AG04449 (cell line): ENCODE data around the gene SF3A1.
"Not testable (repeated sequence)": the region's sequence is repeated elsewhere in the genome, so short reads cannot be mapped to it uniquely, and the experiment has no call there.

Experiments used
- CTCF ChIA-PET: fragments of 350-600 bp; formaldehyde crosslinking; extraction: SDS; loops from one replicate; lab custom pipeline; 2021; ENCODE audit warnings: antibody characterized with exemption; lab: Yijun Ruan, JAX
- POLR2A ChIA-PET: fragments of 400-600, 350-600 bp; formaldehyde crosslinking; extraction: SDS; loops from one replicate; lab custom pipeline; 2020; ENCODE audit warnings: antibody characterized with exemption, inconsistent platforms; lab: Yijun Ruan, JAX
- DNase-seq: peaks from one replicate; pipeline ENCODE4 v3.0.0-alpha.2; 2010; ENCODE audit warnings: low read depth, low spot score
- H3K4me3 ChIP-seq: 2 replicates; pipeline ENCODE4 v1.5.1; 2011; ENCODE audit warnings: low read depth, mild to moderate bottlenecking, control low read depth, low read length
- TF ChIP-seq, protein P1 (sequence below): IDR thresholded peaks from one replicate; pipeline ENCODE4 v1.5.1; 2011; ENCODE audit warnings: mild to moderate bottlenecking, moderate library complexity, low read length, control low read depth, inconsistent platforms; ENCODE audit not compliant: insufficient read depth; ENCODE audit errors: missing control alignments

Gene SF3A1

DNA sequence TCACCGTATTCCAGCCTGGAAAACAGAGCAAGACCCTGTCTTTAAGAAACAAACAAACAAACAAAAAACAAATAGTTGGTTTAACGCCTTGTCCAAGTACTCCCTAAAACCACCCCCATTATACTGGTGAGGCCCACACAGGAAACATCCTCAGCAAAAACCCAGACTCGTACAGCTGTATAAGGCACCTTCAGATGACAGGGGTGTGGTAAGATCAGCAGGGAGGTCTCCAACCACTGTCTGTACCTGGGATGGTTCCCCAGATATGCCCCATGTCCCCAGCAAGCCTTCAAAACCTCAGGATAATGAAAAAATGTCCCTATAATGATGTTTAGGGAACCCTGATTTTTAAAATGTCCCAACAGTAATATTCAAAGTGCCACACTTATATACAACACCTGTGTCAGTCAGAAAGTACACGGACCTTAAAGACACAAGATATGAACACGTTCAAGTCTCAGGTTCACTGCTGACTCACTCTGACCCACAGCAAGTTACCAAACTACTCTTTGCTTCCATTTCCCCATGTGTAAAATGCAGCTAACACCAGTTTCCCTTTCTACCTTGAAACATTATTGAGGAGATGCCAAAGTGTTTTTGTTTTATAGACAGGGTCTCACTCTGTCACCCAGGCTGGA, 9.3 kb downstream of the SF3A1 start:
- ChIA-PET CTCF (interaction anchor here (1.0 kb wide), 2 partner anchors 12 to 60 kb away, joined by 3 read pairs; no protein-coding TSS in a partner anchor), POLR2A (interaction anchor here (0.6 to 1.5 kb wide), 2 partner anchors 9 to 59 kb away, joined by 3 to 6 read pairs; partner anchors contain the start of genes CCDC157 and SF3A1)
- TF ChIP-seq, protein P1, sequence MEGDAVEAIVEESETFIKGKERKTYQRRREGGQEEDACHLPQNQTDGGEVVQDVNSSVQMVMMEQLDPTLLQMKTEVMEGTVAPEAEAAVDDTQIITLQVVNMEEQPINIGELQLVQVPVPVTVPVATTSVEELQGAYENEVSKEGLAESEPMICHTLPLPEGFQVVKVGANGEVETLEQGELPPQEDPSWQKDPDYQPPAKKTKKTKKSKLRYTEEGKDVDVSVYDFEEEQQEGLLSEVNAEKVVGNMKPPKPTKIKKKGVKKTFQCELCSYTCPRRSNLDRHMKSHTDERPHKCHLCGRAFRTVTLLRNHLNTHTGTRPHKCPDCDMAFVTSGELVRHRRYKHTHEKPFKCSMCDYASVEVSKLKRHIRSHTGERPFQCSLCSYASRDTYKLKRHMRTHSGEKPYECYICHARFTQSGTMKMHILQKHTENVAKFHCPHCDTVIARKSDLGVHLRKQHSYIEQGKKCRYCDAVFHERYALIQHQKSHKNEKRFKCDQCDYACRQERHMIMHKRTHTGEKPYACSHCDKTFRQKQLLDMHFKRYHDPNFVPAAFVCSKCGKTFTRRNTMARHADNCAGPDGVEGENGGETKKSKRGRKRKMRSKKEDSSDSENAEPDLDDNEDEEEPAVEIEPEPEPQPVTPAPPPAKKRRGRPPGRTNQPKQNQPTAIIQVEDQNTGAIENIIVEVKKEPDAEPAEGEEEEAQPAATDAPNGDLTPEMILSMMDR: no peak
- DNase-seq: no peak
- no peak overlapping the region for H3K4me3 ChIP-seq

DNA sequence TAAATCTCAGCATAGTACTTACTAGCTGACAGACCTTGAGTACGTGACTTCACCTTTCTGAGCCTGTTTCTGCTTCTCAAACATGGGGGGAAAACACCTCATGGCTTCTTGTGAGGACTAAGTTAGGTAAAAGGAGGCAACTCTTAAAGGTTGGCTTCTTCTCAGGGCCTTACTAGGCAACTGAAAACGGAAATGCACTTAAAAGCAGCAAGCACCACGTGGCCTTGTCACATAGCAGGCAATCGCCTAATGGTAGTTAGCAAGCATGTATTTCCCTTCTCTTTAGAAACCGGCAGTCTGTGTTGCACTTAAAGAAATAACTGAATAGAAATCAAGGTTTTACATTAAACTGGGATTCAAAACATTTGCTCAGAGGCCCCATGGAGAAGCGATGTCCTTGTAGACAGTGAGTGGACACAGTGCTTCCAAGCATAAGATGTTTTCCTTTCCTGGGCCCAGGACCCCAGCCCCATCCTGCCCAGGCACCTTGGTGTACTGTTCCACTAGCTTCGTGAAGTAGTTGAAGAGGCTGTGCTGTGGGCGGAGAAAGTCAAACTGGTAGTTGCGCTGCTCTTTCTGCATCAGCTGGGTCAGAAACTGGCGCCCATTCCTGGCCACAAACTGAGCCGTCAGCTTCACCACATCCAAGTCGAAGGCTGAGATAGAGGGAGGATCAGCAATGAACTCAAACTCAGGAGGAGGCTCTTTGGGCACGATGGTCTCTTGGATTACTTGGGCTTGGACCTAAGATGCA, 12.1 kb downstream of the SF3A1 start:
- TF ChIP-seq, protein P1: no peak
- ChIA-PET CTCF (interaction anchor here (0.9 to 1.2 kb wide), 2 partner anchors 8 to 57 kb away, joined by 3 to 7 read pairs; no protein-coding TSS in a partner anchor), POLR2A (no interaction called here)
- no peak for DNase-seq
- no peak overlapping the region for H3K4me3 ChIP-seq

DNA sequence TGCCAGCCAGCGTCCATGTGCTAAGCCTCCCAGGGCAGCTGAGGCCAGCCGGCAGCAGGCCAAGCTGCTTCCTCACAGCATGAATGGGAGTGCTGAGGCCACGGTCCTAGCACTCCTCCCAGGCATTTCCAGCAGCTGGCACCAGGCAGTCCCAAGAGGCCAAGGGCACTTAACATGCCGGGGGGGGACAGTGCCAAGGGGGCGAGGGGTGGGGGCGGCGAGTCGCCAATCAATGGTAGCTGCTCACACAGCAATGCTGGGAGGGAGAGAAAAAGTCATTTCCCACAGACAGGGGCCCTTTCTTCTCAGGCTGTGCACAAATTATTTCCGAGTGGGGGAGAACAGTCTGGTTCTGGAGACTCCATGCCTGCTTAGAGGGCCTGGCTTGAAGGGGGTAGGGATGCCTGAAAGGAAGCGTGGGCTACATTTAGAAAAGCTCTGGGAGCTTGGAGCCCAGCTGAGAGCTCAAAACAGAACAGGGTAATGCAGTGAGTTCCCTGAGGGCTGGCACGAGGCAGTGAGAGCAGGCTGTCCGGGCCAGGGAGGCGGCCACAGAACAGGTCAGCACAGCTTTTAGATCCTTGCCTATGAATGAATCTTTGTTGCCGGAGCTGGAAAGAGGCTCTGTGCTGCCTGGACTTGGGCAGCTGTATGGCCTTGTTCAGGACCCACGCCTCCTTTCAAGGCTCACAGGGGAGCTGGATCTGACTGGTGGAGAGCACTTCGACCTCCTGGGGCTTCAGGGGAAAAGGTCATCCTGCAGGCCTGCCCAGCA, 15.6 kb downstream of the SF3A1 start:
- H3K4me3 ChIP-seq: no peak overlapping the region
- TF ChIP-seq, protein P1: no peak
- CTCF ChIA-PET: interaction anchor here (1.0 kb wide), 1 partner anchor 53 kb away, joined by 7 read pairs; no protein-coding TSS in a partner anchor
- POLR2A ChIA-PET: no interaction called here
- DNase-seq: no peak

DNA sequence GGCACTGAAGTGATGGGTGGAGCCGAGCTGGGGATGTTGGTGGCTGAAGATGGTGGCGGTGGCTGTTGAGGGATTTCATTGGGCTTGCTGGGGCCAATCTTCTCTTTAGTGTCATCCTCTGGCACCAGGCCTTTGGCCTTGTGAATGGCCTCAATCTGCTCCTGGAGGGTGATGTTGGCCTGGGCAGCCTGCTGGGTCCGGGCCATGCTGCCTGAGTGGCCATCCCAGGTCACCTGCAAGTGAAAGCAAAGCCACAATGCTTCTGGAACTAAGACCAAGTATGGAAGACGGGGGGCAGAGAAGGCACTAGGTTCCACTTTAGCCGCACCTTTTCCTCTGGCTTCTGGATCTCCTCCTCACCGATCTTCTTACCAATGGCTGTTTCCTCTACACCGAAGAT, 17.9 kb downstream of the SF3A1 start:
- no peak overlapping the region for H3K4me3 ChIP-seq
- POLR2A ChIA-PET: interaction anchor here (0.8 kb wide), 1 partner anchor 12 kb away, joined by 3 read pairs; no protein-coding TSS in a partner anchor
- DNase-seq: no peak
- TF ChIP-seq, protein P1: no peak
- CTCF ChIA-PET: interaction anchor here (1.6 kb wide), 1 partner anchor 10 kb away, joined by 6 read pairs; no protein-coding TSS in a partner anchor

DNA sequence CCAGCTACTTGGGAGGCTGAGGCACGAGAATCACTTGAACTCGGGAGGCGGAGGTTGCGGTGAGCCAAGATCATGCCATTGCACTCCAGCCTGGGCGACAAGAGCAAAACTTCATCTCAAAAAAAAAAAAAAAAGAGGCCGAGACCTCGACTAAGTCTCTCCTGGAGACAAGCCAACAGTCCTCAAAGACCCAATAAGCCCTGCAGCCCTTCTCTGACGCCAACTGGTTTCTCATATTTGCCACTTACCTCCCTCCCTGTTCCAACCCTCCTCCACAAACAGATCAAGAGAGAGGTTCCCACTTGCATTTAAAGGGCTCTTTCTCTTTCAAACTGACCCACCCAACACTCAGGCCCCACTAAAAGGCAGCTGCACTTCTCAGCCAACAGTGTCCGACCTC, 18.4 kb downstream of the SF3A1 start:
- CTCF ChIA-PET, POLR2A ChIA-PET, H3K4me3 ChIP-seq, DNase-seq: not testable (repeated sequence)

DNA sequence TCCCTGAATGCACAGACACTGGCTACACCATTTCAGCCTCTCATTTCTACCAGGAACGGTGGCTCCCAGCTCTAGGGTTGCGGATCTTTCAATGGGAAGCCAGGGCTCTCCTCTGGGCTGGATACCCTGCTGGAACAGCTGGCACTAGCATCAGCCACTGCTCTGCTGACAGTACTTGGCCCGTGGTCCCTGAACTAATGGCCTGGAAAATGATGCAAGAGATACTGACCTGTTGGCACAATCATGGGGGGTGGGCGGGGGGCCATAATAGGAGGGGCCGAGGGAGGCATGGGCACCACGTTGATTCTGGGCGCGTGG, 19.3 kb downstream of the SF3A1 start:
- H3K4me3 ChIP-seq: no peak overlapping the region
- no peak for DNase-seq
- ChIA-PET POLR2A (no interaction called here), CTCF (interaction anchor here (1.2 kb wide), 1 partner anchor 9 kb away, joined by 3 read pairs; no protein-coding TSS in a partner anchor)
- TF ChIP-seq, protein P1: no peak
